ENCODE measurements around the gene JAM3.

Gene JAM3

DNA sequence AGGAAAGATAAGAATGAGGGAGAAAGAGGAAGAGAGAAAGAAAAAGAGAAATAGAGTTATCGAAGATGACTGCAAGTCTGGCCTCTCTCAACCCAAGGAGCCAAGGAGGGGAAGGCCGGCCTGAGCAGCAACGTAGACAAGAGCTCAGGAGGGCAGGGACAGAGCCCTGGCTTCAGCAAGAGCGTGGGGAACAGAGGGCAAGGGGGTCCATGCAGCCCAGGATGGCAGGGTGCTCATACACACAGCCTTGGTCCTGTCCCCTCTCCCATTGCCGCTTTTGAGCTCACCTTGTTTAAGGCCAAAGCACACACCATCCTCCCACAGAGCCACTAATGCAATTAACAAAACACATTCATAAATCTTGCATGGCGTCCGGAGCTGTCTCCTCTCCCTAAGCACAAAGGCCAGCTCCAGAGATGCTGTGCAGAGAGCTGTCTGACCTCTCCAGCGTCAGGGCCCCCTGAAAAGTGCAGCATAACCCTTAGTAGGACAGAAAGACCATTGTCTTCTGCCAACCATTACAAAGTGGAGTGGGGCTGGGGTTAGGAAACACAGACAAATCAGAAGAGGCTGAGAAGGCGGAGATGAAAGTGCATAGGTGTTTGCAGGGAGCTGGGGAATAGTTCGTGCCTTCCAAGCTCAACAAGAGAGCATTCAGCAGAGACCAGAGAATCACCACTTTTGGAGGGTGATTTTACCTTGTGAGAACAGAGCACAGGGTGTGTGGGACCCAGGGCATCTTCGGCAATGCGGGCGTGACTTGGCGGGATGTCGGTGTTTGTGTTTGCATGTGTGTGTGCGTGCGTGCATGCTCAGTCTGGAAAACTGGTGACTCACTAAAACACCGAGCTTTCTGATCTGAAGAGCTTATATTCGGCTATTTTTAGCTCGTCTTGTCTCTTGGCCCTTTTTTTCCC lies 28.2 kb upstream of the JAM3 start:
- DNase-seq, result no peak

DNA sequence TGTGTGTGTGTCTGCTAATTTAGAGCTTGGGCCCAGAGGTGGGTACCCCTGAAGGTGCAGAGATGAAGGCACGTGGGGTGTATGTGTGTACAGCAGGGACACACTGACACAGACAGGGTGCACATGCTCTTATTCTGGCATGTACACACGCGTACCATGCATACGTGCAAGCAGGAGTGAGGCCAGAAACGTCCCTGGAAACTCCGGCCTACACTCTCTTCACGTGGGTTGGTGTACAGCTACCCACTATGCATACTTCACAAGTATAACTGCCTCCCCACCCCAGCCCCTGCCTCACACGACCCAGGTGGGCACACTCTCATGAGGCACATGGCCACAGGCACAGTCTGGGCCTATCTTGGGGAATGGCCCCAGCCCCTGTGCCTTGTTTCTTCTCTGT lies 27.5 kb upstream of the JAM3 start:
- no peak for DNase-seq

DNA sequence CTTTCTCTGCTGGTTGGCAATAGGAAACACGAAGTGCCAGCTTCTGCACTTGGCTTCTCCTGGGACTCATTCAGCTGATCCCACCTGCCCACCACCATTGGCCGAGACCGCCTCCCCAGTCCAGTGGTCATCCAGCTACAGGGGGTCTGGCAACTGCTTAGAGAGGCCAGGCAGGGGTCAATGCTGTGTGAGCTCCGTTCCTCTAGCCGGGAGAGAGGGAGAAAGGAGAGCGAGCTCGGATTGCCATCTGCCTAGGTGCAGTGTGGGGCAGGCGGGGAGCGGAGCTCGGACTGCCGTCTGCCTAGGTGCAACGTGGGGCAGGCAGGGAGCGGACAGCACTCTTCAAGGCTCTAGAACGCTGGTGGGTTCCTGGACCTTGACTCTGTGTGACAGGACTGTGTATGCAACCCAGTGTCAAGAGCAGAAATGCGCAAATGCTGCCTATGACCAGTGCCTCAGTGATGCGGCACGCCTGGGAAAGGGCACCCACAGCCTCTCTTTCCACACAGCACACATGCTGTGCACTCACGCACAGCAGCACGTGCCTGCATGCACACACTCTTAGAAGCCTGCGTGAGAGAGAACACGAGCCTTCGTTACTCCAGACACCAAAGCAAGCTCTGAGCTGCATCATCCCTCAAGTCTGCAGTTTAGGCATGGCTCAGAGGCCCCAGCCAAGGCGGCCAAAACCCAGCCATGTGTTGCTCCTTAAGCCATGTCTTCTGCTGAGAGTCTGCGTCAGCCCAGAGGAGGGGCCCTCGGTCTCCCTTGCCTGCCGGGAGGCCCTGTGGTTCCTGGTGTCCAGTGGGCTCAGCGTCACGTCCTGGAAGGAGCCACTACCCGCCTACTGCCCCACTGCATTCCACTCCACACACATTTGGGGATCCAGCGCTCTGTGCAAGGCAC lies 26.8 kb upstream of the JAM3 start:
- no peak for DNase-seq

DNA sequence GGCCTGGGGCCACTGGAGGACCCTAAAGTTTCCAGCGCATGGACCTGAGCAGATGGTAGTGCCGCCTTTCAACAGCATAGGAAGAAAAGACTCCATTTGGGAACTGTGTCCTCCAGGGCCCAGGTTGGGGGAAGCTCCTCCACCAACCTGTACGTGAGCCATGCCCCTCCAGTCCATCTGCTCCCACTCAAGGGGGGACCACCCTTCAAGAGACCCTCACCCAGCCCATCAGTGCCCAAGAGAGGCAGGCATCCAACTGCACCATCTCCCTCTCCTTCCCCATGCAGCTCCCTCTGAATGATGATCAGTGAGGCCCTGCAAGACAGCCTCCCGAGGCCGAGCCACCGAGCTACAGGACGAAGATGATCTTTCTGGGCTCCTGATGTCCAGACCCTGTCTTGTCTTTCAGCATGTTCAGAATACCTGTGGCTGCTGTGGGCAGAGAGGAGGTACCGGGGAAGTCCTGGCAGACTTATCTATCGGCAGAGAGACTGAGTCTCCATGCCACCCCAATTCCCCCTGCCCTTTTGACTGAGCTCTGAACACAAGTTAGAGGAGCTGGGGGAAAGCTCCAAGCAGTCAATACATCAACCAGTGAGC lies 25.0 kb upstream of the JAM3 start:
- DNase-seq, result no peak

DNA sequence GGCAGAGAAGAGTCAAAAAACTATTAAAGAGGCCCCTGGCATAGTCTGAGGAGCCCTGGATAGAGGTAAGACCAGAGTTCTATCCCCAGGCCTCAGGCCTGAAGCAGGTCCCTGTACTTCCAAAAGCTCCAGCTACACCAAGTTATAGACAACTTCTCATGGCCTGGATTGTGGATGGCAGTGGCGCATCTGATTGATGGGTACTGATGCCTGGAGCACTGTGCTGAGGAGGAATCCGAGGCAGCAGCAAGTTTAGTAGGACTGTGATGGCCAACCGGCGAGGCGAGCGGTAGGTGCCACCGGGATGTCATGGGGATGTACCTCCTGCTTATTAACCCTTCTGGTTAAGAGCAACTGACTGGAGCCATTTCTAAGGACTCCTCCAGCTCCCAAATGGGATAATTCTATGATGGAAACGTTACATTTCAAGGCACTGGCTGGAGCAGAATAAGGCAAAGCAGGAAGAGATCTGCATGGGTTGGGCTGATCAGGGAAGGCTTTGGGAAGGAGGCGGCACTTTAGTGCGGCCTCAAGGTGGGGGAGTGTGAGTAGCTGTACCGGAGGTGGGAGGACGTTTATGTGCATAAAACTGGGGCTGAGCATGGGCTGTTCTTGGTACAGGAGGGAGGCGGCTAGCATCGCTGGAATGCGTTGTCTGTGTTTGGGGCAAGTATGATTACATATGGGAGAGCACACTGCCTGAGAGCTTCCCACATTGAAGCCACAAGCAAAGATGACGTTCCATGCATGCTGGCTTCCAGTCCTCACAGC lies 24.2 kb upstream of the JAM3 start:
- no peak for DNase-seq

DNA sequence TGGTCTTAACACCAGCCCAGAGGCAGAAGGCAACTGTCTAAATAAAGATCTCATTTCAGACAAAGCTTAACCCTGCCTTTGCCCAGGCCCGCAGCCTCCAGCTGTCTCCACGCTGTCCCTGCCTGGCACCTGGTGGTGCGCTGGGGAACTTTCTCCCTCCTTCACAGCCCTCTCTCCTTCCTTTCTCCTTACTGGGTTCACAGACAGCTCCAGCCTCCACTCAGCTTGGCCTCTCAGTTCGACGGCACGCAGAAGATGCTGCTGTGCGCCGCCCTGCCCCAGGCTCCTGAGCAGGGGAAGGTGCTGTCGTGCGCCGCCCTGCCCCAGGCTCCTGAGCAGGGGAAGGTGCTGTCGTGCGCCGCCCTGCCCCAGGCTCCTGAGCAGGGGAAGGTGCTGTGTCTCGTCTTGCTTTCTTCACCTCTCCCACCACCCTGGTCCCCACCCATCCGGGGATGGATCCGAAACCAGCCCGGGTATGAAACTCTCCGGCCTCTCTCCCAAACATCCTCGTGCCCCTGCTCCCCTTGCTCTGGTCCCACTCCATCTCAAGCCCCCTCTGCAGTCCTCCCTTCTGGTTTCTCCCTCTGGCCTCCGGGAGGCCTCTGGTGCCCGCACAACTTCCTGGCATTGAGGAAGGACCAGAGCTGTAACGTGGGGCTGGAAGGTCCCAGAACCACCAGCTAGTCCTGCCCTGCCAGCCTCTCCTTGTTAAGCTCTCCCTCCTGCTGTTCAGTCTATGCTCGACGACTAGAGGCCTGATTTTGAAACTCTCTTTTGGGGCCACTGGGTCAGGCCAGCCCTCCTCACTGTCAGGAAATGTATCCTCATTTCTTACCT lies 22.9 kb upstream of the JAM3 start:
- DNase-seq, result peak in 1 of 2 experiments; percentile 16

DNA sequence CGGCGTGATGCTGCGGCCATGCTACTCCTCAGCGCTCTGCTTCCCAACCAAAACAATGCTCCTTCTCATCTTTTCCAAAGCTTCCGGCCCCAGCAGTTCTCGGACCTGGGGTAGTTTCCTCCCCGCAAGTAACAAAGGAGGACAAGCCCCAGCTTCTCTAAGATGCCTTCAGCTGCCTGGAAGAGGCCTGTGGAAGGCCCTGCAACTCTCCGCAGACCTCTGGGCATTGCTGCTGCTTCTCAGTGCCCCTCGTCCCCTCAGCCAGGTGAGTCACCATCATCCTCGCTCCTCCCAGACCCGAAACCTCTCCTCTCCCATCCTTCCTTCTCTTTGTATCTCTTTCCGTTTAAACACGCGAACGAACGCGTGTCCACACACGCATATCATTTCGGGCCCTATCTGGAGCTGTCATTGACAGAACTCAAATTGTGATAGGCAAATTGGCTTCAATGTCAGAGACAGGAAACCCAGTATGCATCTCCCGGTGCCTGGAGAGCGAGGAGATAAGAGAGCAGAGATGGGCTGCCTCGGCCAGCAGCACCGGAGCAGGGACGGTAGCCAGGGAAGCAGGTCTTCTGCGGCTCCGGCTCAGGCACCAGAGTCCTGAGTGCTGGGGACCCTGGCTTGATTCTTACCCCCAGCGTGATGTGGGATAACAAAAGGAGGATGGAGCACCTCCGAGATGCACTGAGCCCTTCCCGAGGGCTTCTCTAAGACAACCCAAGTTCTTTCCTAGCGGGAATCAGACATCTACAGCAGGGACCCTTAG lies 22.0 kb upstream of the JAM3 start:
- no peak for DNase-seq

DNA sequence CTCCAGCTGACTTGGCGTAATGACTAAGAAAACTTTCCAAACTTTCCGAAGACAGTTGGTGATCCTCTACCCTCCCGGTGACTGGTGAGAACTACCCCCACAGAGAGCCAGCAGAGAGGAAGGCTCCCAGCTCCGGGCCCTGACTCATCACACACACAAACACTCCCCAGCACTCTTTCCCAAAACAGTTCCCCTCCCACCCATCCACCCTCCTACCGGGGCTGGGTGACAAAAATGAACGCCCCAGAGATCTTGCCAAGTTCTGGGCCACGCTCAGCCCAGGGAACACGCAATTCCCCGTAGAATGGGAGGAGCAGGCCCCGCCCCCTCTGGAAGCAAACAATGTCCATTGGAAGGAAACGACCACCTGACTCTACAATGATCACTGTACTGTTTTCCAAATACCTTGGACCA lies 21.3 kb upstream of the JAM3 start:
- no peak for DNase-seq

DNA sequence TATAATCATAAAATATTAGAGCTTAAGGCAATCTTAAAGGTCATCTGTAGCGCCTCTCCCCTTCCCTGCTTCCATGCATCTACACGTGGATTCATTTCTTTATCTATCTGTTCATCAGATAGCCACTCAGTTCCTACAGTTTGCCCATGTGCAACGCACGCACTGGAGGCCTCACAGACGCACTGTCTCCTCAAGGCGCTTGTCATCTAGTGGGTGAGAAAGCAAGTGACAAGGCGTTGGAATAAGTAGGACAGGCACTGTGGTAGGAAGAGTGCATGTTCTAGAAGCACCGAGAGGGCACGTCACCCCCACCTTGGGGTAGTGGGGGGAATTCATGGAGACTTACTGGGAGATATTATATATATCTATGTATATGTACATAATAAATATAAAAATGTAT lies 20.8 kb upstream of the JAM3 start:
- no peak for DNase-seq

DNA sequence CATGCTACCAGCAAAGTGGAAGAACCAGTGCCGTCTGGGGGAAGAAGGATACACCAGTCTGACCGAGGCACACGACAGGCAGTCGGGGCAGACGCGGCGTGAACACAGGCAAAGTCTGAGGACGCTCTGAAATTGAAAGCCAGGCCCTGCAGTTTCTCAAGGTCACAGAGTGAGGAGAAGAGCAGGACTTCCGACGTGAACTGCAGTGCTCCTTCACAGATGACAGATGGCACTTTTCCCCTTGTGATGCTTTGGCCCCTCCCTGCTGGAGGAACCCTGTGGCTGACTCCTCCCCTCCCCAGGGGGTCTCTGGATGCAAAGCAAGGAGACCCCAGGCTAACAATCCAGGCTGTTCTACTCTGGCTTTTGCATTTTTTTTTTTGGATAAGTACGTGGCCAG lies 19.6 kb upstream of the JAM3 start:
- peak; percentile 7 to 24 for DNase-seq

DNA sequence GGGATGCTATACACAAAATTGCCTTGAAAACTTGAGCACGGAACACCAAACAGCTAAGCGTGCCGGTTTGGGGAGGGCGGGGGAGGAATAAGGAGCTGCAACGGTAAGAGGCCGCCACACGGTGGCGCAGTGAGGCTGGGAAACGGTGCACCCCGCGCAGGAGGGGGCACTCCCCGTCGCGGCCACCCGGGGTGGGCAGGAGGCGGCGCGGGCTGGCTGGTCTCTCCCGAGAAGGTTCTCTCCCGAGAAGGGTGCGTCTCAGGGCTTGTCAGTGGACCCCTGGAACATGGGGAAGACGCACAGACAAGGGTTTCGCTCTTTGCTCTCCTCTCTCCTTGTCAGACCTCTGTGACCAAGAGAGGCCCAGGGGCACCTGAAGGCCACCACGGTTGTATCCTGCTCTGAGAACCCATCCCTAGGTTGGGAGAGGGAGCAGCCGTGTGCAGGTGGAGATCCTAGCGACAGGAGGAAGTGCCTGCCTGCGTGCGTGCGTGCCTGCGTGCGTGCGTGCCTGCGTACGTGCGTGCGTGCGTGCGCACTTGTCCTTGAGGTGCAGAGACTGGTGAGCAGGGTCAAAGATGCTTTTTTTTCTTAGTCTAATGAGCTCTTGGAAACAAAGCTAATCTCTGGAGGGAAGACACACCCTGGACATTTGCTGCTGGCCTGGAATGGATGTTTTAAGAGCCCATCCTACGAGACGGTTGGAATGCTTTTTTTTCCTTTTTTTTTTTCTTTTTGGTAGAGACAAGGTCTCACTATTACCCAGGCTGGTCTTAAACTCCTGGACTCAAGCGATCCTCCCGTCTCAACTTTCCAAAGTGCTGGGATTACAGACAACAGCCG lies 18.1 kb upstream of the JAM3 start:
- DNase-seq, result peak; percentile 63 to 71

DNA sequence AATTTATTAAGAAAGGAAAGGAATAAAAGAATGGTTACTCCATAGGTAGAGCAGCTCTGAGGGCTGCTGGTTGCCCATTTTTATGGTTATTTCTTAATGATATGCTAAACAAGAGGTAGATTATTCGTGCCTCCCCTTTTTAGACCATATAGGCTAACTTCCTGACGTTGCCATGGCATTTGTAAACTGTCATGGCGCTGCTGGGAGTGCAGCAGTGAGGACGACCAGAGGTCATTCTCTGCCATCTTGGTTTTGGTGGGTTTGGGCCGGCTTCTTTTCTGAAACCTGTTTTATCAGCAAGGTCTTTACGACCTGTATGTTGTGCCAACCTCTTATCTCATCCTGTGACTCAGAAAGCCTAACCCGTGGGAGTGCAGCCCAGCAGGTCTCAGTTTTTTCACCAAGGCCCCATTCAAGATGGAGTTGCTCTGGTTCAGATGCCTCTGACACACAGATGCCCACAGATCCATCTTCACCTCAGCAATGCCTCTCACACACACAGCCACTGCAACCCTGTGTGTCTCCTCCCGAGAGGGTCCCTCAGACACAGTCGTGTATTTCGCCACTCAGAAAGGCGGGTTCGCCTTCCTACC lies 16.4 kb upstream of the JAM3 start:
- DNase-seq, result no peak

DNA sequence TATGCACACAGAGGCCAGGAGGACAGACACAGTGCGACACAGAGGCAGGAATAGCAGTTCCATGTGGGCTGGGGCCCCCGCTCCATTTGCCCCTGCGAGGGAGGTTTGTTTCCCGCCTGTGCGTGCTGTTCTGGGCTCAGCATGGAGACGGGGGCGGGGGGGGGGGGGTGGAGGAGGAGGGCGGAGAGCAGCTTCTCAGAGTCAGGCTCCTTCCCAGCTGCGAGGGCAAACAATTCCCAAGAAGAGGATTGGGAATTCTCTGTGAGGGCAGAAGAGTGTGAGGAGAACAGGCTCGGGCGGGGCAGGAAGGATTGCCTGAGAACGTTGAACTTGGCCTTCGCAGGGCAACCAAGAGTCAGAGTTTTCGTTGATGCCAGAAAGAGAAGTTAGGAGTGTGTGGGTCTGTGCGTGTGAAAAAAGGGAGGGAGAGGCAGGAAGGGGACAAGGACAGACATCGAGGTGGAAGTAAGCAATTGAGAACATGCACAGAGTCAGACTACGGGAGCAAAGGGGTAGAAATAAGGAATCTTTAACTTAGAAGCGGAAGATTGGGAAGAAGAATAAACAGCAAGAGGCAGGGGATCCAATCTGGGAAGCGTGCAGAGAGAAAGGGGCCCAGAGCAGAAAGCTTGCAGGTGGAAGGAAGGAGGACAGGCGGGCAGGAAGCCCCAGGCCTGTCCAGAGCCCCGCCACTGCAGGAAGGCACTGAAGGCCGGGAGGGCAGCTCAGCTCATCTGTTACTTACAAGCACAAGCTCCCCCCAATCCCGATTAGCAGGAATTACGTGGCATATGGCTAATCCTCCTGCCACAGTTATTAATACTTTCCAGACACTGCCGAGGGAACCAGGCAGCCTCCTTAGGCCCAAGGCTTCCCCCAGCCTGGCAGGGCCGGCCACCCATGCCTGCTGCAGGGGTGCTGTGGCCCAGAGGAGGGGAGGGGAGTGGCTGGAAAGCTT lies 15.6 kb upstream of the JAM3 start:
- DNase-seq, result no peak

DNA sequence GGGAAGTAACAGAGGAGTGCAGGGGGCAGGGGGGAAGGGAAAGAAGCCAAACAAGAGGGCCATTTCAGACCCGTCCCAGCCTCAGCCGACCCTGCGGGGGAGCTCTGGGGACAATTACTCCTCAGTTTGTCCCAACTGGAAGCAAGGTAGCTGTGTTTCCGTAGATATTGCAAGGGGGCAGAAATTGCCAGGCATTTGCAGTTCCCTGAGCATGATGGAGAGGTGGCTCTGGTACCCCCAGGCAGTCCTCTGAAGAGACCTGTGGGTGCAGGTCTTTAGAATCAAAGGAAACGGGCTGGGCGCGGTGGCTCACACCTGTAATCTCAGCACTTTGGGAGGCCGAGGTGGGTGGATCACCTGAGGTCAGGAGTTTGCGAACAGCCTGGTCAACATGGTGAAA lies 13.8 kb upstream of the JAM3 start:
- DNase-seq, result no peak

DNA sequence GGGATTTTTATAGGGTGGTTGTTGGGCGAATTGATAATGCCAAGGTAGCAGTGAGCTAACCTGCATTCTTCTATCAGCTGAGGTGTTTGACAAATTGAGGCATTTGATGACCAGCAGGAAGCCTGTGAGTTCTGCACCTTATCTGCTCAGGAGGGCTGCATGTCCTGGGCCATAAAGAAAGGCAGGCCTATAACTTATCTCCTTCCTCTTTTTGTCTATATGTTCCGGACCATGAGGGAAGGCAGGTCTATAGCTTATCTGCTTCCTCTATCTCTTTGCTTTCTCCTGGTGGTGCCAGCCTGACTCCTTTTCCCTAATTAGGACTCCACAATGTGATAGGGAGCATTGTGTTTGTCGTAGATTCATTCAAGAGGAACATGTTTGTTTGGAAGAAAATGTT lies 8.6 kb upstream of the JAM3 start:
- peak; percentile 83 for DNase-seq

DNA sequence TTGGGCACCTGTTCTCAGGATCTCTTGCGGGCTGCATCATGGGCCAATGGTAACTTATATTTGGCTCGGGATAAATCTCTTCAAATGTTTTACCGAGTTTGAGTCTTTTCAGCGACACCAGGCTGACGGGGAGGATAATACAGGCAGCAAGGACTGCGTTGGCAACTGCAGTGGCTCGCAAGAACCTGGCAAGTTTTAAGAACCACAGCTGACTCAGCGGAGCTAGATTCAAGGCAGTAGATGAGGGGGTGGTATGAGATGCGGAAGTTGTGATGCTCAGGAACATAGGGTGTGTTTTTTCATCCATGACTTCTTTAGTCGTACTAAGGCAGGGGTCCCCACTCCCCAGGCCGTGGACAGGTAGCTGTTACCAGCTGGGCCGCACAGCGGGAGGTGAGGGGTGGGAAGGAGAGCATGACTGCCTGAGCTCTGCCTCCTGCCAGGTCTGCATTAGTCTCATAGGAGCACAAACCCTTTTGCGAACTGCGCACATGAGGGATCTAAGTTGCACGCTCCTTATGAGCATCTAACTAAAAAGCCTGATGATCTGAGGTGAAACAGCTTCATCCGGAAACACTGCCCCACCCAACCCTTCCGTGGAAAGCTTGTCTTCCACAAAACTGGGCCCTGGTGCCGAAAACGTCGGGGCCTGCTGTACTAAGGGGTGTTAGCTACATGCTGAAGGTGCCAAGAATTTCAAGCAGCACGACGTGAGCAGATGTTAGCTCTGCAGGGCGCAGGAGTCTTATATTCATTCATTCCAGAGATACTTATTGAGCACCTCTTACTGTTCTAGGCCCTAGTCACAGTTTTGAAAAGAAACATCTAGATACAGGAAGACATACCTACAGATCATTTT lies 6.4 kb upstream of the JAM3 start:
- no peak for DNase-seq

DNA sequence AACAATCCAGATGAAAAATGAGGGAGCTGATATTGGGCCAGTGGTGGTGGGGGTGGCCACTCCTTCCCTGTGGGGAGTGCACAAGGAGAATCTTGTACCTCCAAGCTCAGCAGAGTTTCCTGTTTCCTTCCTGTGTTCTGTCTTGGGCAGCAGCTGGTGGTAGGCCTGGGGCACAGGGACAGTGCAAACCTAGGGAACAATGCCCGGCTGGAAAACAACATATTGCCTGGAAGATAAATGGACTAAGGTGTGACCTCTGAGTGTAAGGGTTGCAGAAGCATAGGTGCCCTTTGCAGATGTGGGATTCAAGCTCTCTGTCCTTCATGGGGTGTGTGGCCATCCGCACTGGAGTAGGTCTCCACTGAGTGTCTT lies 5.8 kb upstream of the JAM3 start:
- peak; percentile 26 to 48 for DNase-seq

Measured in Kasumi-1 (cell line).